HG03060 (cell line): ENCODE data around the gene MCC.

Experiments used
- ATAC-seq: cut with Tn5 transposase; IDR thresholded peaks from one replicate; pipeline ENCODE4 v1.9.1; 2021; ENCODE audit warnings: low read depth, moderate number of reproducible peaks; ENCODE audit not compliant: unreplicated experiment

The MCC gene

GRCh38 chr5:113164021-113164420, 324.2 kb downstream of the MCC start:
- no peak for ATAC-seq

DNA sequence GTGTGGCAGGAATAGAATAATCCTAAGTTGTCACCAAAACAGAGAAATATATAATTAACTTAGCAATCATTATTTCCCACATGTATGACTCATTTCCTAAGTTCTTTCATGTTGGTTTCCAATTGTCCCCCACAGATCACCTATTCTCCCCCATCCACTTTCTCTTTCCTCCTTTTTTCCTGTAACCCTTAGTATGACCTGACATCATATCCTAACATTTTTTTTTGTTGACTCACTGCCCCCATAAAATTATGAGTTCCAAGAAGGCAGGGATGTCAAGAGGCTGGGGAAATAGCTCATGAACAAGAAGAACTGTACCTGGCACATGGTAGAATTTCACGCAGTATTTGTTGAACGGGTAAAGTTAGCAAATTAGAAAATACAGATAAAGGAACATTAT, 324.9 kb downstream of the MCC start:
- ATAC-seq: no peak

DNA sequence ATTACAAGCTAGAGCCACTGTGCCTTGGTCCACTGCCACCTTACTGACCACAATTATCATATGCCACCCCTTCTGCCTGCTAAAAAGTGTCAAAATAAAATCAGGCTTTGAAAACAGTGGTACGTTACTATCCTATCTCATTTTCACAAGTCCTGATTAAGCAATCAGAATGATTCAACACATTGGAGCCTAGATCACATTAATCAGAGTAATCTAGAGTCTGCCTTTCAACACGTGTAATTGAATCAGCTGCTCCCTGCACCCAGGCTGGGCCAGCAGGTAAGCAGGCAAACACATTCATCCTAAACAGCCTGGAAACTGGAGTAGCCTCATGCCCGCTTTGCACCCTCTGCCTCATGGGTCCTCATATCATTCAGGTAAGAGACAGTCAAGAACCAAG, 325.5 kb downstream of the MCC start:
- no peak for ATAC-seq

DNA sequence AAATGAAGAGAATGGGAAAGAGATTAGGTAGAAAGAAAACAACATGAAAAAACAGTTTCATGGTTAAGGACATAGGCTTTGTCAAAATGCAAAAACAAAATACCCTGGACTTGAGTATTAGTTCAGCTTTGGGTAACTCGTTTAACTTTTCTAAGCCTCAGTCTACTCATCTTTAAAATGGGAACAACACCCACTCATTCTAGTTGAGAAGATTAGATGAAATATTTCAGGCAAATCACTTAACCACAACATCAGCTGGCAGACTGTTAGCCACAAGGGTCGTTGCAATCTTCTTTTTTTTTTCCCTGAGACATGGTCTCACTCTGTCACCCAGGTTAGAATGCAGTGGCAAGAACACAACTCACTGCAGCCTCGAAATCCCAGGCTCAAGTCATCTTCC, 326.0 kb downstream of the MCC start:
- no peak for ATAC-seq

DNA sequence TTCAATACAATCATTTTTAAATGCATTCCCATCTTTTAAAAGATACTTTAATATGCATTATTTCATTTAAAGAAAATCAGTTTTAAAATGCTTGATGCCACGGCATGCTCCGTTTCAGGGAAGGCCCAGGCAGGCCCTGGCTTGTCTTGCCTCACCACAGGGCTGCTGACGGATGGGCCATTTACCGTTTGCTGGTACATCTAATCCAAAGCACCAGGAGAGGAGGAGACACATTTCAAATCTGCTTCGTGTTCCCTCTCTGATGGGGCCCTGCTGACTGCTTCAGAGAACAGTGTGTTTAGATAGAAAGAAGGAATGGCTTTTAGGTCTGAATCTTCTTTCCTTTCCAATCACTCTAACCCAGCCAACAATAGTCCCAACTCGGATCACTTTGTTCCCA, 326.4 kb downstream of the MCC start:
- no peak for ATAC-seq

DNA sequence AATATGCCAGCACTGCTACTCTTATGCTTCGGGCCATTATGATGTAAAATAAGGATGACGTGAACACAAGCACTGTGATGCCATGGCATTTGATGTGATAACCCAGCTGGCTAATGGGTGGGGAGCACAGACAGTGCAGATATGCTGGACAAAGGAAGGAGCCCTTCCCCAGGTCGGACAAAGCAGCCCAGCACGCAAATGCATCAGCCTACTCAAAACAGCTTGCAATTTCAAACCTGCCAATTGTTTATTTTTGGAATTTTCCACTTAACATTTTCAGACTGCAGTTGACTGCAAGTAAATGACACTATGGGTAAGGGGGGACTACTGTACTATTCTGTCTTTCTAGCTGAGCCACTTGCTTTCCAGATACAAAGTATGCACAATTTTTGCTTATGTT, 330.4 kb downstream of the MCC start:
- ATAC-seq: no peak

DNA sequence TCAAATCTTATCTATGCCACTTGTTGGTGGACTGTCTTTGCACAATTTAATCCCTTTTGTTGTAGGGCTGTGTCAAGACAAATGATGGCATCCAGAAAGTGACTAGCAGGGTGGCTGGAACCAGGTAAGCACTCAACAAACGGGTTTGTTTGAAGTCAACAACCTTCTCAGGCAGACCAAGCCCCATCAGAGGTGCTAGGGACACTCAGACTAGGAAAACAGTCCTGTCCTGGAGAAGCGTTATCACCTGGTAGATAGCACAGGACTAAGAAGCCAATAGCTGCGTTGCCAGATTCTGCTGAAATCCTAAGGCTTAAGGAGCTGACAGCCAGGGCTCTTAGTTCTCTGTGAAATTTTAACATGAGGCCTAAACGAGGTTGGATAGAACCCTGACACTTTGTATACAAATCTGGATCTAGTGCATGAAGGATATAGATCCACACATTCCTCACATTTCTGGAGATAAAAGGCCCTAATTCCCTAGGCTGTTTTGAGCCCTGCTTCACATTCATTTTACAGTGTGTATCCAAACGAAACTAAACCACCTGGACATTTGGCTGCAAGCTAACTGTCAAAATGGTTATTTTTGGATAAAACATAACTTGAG, 331.9 kb downstream of the MCC start:
- no peak for ATAC-seq

DNA sequence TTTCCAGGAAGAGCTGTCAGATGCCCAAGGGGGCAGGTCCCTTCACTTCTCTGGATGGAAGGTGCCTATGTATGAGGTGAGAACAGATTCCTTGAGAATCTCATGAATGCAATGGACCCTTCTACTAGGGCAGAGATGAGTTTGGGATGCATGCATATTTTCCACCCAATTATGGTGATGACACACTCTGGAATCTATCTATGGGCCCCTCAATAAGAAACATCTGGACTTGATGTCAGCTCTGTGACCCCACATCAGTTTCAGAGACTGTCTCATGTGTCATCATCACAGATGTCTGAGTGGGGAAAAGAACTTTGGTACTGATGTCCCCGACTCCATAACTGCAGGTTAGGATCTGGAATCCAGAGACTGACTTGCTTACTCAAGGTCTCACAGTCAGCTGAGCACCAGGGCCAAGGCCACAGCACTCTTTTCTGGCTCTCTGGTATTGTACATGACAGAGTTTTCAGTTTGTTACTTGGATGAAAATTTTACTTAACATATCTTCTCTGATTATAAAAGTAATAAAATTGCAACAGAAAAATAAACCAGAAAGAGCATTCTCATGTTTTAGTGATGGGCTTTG, 334.6 kb downstream of the MCC start:
- ATAC-seq: no peak

DNA sequence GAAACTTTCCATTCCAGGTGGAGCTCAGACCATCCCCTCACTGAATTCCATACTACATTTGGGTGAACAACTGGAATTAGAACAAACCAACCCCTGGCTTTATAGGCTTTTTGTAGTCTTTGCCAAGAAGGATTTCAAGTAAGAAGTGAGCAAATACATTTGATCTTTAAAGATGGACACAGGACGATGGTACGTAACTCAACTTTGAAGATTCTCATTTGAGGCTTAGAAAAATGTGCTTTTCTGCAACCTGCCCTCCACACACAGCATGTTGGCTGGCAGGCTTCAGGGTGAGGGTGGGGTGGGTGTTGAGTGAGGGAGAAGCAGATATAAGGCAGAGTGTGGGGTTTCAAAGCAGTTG, 335.9 kb downstream of the MCC start:
- ATAC-seq: no peak

- no peak for ATAC-seq
Observed at GRCh38 chr5:113151641-113152379, 336.4 kb downstream of the MCC start.

DNA sequence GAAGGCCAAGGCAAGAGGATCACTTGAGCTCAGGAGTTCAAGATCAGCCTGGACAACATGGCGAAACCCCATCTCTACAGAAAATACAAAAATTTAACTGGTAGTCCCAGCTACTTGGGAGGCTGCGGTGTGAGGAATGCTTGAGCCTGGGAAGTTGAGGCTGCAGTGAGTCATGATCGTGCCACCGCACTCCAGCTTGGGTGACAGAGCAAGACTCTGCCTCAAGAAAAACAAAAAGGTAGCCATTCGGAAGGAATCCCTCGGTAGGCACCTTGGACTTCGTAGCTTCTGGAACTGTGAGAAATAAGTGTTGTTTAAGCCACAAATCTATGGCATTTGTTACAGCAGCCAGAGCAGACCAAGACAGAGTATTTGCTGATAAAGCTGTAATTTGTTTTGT, 337.4 kb downstream of the MCC start:
- ATAC-seq: no peak

DNA sequence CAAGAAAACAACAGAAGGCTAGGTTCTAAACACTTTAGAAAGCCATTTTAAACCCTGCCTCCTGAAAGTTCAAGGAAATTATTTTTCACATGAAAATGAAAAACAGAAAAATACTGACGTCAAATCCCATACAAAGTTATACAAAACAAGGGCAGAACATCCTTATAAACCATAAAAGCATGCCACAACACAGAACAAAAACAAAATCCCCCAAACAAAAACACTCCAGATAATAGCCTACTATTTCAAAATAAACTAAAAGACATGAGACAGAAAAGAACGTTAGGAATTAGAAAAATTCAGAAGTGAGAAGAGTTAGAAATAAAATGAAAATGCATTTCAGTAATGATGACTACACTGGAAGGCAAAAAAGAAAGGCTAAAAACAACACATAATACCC, 338.0 kb downstream of the MCC start:
- no peak for ATAC-seq

GRCh38 chr5:113147537-113147936, 340.7 kb downstream of the MCC start:
- ATAC-seq: no peak

GRCh38 chr5:113147101-113147508, 341.1 kb downstream of the MCC start:
- ATAC-seq: no peak

DNA sequence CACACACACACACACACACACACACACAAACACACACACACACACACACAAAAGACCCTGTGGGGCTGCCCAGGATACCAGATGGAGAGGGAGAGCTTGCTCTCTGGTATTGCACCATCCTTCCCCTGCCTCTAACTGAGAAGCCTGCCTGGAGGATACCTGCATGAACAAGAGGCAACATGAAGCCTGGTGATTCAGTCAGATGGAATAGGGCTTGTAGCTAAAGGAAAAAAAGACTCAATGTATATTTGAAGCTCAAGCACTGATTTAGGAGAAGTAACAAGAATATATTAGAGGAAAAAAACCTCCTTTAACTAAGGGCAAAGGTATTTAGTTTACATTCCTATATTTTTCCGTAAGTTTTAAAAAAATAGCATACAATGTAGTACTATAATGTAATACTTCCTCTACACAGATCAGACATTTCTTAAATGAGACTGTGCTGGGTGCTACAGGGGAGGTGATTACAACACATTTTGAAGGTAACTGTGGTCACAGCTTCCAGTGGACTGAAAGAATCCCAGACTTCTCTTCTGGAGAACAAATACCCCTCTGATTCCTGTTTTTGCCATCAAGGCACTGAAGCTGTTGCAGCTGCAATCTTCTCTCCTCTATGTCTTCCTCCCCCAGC, 342.4 kb downstream of the MCC start:
- ATAC-seq: no peak

DNA sequence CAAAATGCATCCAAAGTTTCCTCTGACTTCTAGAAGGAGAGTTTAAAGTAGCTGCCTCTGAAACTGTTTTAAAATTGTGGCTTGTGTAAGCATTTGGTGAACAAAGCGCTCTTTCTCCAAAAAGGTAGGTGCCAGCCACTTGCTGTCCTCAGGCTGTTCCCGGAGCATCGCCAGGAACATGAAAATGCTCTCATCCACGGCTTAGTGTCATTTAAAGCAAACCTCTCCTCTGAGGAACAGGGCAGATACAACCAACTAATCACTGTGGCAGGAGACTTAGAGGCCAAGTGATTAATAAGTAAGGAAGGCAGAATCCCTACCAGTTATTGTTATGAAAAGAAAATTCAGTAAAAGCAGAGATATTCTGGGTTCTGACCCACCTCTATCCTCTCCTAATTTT, 346.1 kb downstream of the MCC start:
- ATAC-seq: no peak

DNA sequence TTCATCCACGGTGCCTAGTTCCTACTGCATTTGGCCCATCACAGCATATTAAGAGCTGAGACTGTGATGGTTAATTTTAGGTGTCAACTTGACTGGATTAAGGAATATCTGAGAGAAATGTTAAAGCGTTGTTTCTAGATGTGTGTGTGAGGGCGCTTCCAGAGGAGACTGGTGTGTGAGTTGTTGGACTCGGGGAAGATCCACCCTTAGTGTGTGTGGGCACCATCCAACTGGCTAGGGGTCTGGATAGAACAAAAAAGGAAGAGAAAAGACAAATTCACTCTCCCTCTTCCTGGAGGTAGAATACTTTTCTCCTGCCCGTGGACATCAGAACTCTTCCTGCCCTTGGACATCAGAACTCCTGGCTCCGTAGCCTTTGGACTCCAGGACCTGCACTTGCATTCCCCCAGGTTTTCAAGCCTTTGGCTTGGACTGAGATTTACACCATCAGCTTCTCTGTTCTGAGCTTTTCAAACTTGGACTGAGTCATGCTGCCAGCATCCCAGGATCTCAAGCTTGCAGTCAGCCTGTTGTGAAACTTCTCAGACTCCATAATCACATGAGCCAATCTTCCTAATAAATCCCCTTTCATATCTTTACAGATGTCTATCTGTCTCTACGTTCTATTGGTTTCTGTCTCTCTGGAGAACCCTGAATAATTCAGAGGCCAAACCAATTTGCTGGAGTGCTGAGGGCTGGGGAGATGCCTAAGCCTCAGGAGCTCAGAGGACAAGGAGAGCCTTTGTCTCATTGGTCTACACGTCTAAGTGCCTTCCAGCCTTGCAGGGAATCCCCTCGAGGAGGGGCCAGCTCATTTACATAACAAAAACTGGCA, 347.2 kb downstream of the MCC start:
- no peak for ATAC-seq

DNA sequence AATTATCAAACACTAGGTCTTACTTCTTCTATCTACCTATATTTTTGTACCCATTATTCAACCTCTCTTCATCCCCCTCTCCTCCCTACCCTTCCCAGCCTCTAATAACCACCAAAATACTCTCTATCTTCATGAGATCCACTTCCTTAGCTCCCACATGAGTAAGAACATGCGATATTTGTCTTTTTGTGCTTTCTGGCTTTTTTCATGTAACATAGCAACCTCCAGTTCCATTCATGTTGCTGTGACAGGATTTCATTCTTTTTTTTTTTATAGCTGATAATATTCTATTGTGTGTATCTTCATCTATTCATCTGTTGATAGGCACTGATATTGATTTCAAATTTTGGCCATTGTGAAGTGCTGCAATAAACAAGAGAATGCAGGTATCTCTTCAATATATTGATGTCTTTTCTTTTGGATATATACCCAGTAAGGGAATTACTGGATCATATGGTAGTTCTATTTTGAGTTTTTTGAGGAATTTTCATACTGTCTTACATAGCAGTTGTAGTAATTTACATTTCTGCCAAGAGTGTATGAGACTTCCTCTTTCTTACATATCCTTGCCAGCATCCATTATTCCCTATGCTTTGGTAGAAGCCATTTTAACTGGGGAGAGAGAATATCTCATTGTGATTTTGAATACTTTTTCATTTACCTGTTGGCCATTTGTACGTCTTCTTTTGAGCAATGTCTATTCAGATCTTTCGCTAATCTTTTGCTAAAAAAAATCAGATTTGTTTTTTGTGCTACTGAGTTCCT, 354.9 kb downstream of the MCC start:
- ATAC-seq: no peak

DNA sequence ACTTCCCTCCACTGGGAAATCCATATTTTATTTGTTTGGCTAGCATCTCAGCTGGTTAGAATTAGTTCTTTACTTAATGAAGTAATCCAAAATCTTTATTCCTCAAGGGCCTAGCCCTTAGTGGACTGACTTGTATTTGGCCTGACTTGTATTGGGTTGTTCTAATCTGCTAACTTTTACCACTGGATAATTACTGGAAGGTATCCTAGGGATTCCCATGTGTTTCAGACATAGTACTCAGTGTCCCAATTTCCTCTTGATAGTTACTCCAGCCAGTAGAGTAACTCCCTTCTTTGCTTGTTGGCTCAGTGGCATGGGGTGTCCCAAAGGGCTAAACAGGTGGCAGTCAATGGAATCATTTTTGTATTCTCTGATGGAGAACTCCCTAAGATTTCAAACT, 355.7 kb downstream of the MCC start:
- no peak for ATAC-seq

- ATAC-seq: no peak
Observed at GRCh38 chr5:113128641-113129330, 359.5 kb downstream of the MCC start.
